ENCODE results near the gene PCSK4.

The PCSK4 gene

GRCh38 chr19:1470305-1471009 is 19.7 kb downstream of the PCSK4 start:
- DNase-seq (ENCODE audit: low read depth in 2 of 2) = peak; percentile 50 to 62

- no peak for DNase-seq (ENCODE audit: low read depth in 2 of 2)
Observed at GRCh38 chr19:1470055-1470304, 20.2 kb downstream of the PCSK4 start.

- no peak for DNase-seq (ENCODE audit: low read depth in 2 of 2)
Observed at GRCh38 chr19:1469255-1470054, 20.7 kb downstream of the PCSK4 start.

DNA sequence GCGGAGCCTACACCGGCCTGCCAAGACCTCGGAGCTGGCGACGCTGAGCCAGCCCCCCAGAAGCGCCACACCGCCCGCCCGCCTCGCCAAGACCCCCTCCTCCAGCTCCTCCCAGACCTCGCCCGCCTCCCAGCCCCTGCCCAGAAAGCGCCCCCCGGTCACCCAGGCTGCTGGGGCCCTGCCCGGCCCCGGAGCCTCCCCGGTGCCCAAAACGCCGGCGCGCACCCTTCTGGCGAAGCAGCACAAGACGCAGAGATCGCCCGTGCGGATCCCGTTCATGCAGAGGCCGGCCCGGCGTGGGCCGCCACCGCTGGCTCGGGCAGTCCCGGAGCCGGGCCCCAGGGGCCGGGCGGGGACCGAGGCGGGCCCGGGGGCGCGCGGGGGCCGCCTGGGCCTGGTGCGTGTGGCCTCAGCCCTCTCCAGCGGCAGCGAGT is 21.3 kb downstream of the PCSK4 start:
- peak in 1 of 2 donors; percentile 41 for DNase-seq (ENCODE audit: low read depth in 2 of 2)

DNA sequence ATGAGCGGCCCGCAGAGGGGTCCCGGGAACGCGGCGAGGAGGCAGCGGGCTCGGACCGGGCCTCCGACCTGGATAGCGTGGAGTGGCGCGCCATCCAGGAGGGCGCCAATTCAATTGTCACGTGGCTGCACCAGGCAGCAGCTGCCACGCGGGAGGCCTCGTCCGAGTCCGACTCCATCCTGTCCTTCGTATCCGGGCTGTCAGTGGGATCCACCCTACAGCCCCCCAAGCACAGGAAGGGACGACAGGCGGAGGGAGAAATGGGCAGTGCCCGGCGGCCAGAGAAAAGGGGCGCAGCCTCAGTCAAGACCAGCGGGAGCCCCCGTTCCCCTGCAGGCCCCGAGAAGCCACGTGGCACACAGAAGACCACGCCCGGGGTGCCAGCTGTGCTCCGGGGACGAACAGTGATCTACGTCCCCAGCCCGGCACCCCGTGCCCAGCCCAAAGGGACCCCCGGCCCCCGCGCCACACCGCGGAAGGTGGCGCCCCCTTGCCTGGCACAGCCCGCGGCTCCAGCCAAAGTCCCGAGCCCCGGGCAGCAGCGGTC is 21.8 kb downstream of the PCSK4 start:
- no peak for DNase-seq (ENCODE audit: low read depth in 2 of 2)

- no peak for DNase-seq (ENCODE audit: low read depth in 2 of 2)
Observed at GRCh38 chr19:1467490-1468273, 22.5 kb downstream of the PCSK4 start.

- DNase-seq (ENCODE audit: low read depth in 2 of 2) = no peak
Observed at GRCh38 chr19:1467215-1467489, 23.0 kb downstream of the PCSK4 start.

- DNase-seq (ENCODE audit: low read depth in 2 of 2) = no peak
Observed at GRCh38 chr19:1466461-1467214, 23.5 kb downstream of the PCSK4 start.

DNA sequence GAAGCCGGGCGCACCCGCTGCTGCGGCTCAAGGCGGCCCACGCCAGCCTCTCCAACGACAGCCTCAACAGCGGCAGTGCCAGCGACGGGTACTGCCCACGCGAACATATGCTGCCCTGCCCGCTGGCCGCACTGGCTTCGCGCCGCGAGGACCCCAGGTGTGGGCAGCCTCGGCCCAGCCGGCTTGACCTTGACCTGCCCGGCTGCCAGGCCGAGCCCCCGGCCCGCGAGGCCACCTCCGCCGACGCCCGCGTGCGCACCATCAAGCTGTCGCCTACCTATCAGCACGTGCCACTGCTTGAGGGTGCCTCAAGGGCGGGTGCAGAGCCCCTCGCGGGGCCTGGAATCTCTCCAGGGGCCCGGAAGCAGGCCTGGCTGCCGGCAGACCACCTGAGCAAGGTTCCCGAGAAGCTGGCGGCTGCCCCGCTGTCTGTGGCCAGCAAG is 24.1 kb downstream of the PCSK4 start:
- no peak for DNase-seq (ENCODE audit: low read depth in 2 of 2)

- DNase-seq (ENCODE audit: low read depth in 2 of 2) = peak in 1 of 2 donors; percentile 39
Observed at GRCh38 chr19:1465191-1466016, 24.7 kb downstream of the PCSK4 start.

- no peak for DNase-seq (ENCODE audit: low read depth in 2 of 2)
Observed at GRCh38 chr19:1461862-1462261, 28.3 kb downstream of the PCSK4 start.

DNA sequence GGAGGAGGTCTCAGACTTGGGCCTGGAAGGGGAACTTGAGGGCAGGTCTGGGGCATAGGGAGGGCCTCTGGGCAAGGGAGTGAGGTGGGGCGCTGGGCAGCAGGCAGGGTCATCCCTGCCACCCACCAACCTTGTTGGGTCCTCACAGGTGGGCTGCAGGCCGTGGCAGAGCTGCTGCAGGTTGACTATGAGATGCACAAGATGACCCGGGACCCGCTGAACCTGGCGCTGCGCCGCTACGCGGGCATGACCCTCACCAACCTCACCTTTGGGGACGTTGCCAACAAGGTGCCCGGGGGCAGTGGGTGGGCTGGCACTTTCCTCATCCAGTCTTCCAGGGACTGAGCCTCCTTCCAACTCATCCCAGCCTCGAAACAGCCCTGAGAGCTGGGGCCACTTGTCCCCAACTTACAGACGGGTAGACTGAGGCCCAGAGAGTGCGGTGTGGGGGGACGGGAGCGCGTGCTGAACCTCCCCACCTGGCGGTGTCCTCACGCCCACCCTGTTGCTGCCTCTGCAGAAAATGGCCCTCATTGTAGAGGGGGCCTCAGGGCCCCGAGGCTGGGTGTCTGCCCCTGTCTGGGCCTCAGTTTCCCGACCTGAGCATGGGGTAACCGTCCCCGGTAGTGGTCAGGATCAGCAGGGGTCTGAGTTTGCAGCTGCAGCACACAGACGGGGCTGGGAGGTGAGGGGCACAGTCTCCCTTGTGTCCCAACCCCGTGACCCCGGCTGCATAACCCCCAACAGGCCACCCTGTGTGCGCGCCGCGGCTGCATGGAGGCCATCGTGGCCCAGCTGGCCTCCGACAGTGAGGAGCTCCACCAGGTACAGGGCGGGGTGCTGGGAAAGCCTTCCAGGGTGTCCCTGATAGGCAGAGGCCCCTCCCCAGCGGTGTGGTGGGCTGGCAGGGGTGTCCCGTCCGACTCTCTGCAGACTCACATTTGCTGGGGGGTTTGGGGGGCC is 29.8 kb downstream of the PCSK4 start:
- DNase-seq (ENCODE audit: low read depth in 2 of 2) = no peak

GRCh38 chr19:1459479-1459878 is 30.7 kb downstream of the PCSK4 start:
- no peak for DNase-seq (ENCODE audit: low read depth in 2 of 2)

DNA sequence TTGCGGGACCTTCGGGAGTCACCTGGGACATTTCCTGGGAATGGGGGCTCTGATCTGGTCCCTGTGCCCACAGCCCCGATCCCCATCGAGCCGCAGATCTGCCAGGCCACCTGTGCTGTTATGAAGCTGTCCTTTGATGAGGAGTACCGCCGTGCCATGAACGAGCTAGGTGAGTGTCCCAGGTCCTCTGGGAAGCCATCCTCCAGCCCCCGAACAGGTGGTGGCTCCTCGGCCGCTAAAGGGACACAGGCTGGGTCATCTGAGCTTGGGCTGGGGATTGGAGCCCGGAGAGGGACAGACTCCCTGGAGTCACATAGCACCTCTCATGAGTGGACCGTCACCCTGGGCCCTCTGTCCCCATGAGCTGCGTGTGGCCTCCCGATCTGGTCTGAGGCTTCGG is 32.3 kb downstream of the PCSK4 start:
- no peak for DNase-seq (ENCODE audit: low read depth in 2 of 2)

GRCh38 chr19:1457031-1457739 is 33.0 kb downstream of the PCSK4 start:
- no peak for DNase-seq (ENCODE audit: low read depth in 2 of 2)

DNA sequence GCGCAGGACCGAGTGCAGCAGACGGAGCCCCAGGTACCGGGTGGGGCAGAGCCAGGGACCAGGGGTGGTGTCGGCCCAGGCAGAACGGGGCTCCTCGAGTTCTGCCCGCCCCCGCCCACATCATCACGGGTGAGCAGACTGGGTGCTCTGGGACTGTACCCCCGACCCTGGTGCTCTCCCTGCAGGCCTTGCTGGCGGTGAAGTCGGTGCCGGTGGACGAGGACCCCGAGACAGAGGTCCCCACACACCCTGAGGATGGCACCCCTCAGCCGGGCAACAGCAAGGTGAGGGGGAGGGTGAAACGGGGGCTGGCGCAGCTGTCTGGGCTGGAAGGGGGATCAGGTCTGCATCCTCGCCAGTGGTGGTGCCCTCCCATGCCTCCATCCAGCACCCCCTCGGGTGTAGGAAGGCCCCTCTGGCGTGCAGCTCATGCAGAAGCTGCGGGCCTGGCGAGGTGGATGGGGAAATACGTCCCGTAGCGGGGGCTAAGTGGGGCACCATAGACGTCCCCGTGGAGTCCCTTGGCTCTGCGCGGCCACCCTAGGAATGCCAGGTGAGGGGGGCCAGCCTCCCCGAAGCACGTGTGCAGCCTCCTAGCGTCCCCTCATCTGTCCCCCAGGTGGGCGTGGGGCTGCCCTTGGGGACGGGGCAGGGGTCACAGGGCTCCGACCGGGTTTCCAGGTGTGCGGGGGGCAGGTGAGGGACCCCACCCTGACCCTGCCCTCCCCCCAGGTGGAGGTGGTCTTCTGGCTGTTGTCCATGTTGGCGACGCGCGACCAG is 33.8 kb downstream of the PCSK4 start:
- no peak for DNase-seq (ENCODE audit: low read depth in 2 of 2)

DNA sequence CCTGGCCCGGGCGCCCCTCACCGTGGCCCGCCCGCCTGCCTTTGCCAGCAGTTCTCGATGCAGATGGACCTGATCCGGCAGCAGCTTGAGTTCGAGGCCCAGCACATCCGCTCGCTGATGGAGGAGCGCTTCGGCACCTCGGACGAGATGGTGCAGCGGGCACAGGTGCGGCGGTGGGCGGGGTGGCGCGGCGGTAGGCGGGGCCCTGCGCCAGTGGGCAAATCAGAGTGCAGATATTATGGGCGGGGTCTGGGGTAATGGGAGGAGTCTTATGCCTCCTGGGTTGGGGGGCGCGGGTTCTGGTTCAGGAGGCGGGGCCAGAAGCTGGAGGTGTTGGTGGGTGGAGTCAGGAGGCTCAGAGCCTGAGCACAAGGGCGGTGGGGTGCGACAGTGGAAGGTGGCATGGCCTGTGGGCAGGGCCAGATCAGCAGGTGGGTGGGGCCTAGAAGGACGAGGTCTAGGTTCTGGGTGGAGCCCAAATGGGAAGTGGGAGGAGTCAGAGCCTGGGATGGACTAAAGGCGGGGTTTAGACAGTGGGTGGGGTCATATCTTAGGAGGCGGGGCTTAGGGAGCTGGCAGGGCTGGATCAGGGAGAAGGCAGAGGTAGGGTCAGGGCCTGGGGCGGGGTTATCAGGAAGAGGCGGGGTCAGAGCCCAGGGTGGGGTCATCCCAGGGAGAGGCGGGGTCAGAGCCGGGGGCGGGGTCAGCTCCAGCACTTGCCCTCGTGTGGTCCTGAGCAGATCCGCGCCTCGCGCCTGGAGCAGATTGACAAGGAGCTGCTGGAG is 34.6 kb downstream of the PCSK4 start:
- DNase-seq (ENCODE audit: low read depth in 2 of 2) = peak in 1 of 2 donors; percentile 67

DNA sequence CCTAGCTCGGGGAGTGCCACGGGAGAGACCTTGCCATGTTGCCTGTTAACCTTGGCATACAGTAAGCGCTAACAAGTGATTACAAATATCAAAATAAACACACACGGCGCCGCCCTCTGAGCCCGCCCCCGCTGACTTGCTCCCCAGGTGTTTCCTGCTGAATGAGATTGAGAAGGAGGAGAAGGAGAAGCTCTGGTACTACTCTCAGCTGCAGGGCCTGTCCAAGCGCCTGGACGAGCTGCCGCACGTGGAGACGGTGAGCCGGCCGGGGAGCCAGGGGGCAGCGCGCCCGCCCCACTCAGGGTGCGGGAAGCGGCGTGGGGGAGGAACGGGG is 35.2 kb downstream of the PCSK4 start:
- DNase-seq (ENCODE audit: low read depth in 2 of 2) = no peak

Measured in stimulated activated CD8-positive, alpha-beta memory T cell treated with anti-CD3 and anti-CD28 coated beads, Interleukin-2, amount 100 ng/mL, for 48 hours (primary cell).